Measurements from ENCODE around the gene SLAIN2.

Gene SLAIN2

GRCh38 chr4:48334900-48335384 is 6.4 kb upstream of the SLAIN2 start:
- no peak for DNase-seq

GRCh38 chr4:48336146-48336870 is 5.0 kb upstream of the SLAIN2 start:
- DNase-seq, result no peak

- DNase-seq, result no peak
Observed at GRCh38 chr4:48337731-48338130, 3.6 kb upstream of the SLAIN2 start.

- DNase-seq, result no peak
Observed at GRCh38 chr4:48339642-48340041, 1.7 kb upstream of the SLAIN2 start.

GRCh38 chr4:48340276-48340964 is 909 bp upstream of the SLAIN2 start:
- no peak for DNase-seq

- no peak for DNase-seq
Observed at GRCh38 chr4:48341776-48342605, 662 bp downstream of the SLAIN2 start.

GRCh38 chr4:48342606-48342880 is 1.2 kb downstream of the SLAIN2 start:
- no peak for DNase-seq

- DNase-seq, result no peak
Observed at GRCh38 chr4:48343035-48343434, 1.7 kb downstream of the SLAIN2 start.

- DNase-seq, result no peak
Observed at GRCh38 chr4:48343551-48343950, 2.2 kb downstream of the SLAIN2 start.

- DNase-seq, result no peak
Observed at GRCh38 chr4:48345542-48345941, 4.2 kb downstream of the SLAIN2 start.

GRCh38 chr4:48346594-48346993 is 5.3 kb downstream of the SLAIN2 start:
- no peak for DNase-seq

GRCh38 chr4:48347282-48347921 is 6.1 kb downstream of the SLAIN2 start:
- DNase-seq, result no peak

- no peak for DNase-seq
Observed at GRCh38 chr4:48350871-48351270, 9.5 kb downstream of the SLAIN2 start.

GRCh38 chr4:48352793-48353192 is 11.5 kb downstream of the SLAIN2 start:
- no peak for DNase-seq

GRCh38 chr4:48356355-48356754 is 15.0 kb downstream of the SLAIN2 start:
- DNase-seq, result no peak

- no peak for DNase-seq
Observed at GRCh38 chr4:48360285-48361011, 19.1 kb downstream of the SLAIN2 start.

- DNase-seq, result no peak
Observed at GRCh38 chr4:48361012-48361400, 19.7 kb downstream of the SLAIN2 start.

- DNase-seq, result no peak
Observed at GRCh38 chr4:48366611-48367010, 25.3 kb downstream of the SLAIN2 start.

GRCh38 chr4:48367016-48367415 is 25.7 kb downstream of the SLAIN2 start:
- no peak for DNase-seq

GRCh38 chr4:48368389-48368788 is 27.1 kb downstream of the SLAIN2 start:
- no peak for DNase-seq

GRCh38 chr4:48369248-48369647 is 27.9 kb downstream of the SLAIN2 start:
- no peak for DNase-seq

GRCh38 chr4:48369771-48370170 is 28.4 kb downstream of the SLAIN2 start:
- DNase-seq, result no peak
